Activated naive CD4-positive, alpha-beta T cell treated with anti-CD3 and anti-CD28 coated beads, Interleukin-2, amount 50 U/mL, for 16 hours (primary cell): ENCODE results near the gene SELENOO.

Source experiments
- DNase-seq: peaks from one replicate; pipeline ENCODE4 v3.0.0-alpha.2; 2020

Gene SELENOO

DNA sequence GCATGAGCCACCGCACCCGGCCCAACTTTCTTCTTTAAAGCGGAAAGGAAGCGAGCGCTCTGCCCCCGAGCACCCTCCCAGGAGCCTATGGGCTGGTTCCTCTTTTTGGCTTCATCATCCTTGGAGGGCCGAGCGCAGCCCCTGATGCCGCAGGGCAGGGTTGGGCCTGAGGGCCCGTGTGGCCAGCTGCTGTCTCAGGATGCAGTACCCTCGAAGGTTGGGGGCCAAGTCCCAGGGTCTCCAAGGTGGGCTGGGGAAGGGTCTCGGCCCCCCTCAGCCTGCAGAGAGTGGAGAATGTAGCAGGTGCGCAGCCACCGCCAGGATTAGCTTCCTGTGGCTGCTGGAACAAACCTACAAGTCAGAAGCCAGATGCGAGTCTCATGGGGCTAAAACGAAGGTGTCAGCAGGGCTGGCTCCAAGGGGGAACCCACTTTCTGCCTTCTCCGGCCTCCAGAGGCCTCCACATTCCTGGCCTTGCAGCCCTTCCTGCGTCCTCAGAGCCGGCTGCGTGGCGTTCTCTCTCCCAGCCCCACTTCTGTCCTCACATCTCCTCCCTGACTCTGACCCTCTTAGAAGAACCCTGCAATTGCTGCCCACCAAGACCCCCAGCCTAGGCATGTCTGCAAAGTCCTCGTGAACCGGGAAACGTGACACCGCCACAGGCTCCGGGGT is 27.4 kb upstream of the SELENOO start:
- DNase-seq = no peak

DNA sequence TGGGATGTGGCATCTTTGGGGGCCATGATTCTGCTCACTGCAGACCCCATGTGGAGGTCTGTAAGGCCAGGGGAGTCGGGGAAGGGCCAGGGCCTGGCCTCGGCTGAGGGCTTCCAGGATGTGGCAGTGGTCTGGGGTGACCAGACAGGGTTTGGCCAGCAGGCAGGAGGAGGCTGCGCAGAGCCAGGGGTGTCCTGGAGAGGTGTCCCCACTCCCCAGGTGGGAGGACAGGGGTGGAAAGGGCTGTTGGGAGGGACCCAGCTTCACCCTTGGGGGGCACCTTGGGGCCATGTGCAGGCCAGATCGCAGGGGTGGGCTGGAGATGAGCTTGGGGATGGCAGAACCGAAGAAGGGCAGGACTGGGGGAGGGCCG is 26.8 kb upstream of the SELENOO start:
- no peak for DNase-seq

- no peak for DNase-seq
Observed at GRCh38 chr22:50174382-50175190, 26.2 kb upstream of the SELENOO start.

- no peak for DNase-seq
Observed at GRCh38 chr22:50175191-50175461, 25.7 kb upstream of the SELENOO start.

DNA sequence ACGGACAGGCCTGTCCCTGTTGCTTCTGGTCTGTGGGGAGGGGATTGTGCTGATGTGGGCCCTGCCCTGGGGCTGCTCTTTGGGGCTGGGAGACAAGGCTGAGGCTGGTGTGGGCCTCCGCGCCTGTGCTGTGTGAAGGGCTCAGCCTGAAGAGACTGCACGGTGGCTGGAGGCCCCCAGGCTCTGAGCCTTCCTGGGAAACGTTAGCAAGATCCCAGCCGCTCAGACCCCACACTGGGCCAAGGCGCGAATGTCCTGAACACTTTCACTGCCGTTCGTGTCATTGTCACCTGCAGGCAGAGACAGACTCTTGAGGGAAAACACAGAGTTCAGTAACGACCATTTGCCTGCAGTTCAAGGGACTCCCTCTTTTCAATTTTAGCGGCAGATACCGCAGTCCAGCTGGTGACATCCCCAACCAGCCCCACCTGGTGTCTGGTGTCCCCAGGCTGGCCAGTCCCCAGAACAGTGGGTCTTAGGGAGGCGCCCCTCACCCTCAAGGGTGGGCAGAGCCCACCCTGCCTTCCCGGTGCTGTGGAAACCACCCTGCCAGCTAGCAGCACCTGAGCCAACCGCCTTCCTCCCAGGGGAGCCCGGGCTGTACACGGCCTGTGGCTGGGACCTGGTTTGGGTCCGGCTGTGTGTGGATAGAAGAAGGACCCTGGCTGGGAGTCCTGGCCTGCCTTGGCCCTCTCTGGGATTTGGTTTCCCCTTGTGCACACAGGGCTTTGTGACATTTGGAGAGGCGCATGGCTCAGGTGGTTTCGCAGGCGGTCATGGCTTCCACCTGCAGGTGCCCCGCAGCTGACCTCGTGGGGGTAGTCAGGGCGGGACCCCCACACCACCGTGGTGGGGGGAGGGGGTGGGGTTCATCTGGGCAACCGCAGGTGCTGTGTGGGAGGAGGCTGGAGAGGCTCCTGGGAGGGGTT is 24.6 kb upstream of the SELENOO start:
- DNase-seq = no peak

DNA sequence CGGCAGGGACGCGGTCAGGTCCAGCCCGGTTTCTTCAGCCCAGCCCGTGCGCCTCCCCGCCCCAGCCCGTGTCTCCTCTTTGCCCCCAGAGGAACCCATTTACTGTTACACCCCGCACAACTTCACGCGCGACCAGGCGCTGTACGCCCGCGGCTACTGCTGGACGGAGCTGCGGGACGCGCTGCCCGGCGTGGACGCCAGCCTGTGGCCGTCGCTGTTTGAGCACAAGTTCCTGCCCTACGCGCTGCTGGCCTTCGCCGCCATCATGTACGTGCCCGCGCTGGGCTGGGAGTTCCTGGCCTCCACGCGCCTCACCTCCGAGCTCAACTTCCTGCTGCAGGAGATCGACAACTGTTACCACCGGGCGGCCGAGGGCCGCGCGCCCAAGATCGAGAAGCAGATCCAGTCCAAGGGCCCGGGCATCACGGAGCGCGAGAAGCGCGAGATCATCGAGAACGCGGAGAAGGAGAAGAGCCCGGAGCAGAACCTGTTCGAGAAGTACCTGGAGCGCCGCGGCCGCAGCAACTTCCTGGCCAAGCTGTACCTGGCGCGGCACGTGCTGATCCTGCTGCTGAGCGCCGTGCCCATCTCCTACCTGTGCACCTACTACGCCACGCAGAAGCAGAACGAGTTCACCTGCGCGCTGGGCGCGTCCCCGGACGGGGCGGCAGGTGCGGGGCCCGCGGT is 23.8 kb upstream of the SELENOO start:
- no peak for DNase-seq

DNA sequence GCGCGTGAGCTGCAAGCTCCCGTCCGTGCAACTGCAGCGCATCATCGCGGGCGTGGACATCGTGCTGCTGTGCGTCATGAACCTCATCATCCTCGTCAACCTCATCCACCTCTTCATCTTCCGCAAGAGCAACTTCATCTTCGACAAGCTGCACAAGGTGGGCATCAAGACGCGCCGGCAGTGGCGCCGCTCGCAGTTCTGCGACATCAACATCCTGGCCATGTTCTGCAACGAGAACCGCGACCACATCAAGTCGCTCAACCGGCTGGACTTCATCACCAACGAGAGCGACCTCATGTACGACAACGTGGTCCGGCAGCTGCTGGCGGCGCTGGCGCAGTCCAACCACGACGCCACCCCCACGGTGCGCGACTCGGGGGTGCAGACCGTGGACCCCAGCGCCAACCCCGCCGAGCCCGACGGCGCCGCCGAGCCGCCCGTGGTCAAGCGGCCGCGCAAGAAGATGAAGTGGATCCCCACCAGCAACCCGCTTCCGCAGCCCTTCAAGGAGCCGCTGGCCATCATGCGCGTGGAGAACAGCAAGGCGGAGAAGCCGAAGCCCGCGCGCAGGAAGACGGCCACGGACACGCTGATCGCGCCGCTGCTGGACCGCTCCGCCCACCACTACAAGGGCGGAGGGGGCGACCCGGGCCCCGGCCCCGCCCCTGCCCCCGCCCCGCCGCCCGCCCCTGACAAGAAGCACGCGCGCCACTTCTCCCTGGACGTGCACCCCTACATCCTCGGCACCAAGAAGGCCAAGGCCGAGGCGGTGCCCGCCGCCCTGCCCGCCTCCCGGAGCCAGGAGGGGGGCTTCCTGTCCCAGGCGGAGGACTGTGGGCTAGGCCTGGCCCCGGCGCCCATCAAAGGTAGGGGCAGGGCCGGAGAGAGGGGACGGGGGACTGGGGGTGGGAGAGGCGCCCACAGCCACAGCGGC is 23.0 kb upstream of the SELENOO start:
- DNase-seq = no peak

- no peak for DNase-seq
Observed at GRCh38 chr22:50178471-50178864, 22.3 kb upstream of the SELENOO start.

- no peak for DNase-seq
Observed at GRCh38 chr22:50178871-50179869, 21.6 kb upstream of the SELENOO start.

- DNase-seq = no peak
Observed at GRCh38 chr22:50179937-50180726, 20.7 kb upstream of the SELENOO start.

DNA sequence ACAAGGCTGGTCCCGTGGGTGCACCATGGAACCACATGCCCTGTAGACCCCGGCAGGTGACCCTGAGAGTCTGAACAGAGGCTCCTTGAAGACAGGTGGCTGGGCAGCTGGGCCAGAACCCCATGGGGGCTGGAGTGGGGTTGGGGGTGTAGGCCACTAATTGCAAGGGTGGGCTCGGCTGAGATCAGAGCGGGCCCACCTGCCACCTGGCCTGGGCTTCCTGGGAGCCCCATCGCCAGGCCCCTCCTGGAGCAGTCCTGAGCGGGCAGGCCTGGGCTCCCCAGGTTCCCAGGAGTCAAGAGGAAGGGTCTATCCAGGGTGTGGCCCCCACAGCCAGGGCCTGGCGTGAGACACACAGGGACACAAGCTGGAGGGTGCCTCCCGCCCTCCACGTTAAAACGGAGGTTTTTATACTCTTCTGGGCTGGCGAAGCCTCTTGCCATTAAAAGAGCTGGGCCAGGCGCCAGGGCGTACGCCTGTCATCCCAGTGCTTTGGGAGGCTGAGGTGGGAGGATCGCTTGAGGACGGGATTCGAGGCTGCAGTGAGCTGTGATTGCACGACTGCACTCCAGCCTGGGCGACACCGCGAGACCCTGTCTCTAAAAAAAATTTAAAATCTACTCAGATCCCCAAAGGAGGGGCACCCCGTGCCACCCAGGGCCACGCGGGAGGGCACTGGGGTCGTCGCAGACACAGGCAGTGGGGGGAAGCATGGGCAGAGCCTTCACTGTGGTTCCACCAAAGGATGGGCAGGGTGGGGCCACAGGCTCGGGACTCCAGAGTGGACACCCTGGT is 19.9 kb upstream of the SELENOO start:
- DNase-seq = no peak

DNA sequence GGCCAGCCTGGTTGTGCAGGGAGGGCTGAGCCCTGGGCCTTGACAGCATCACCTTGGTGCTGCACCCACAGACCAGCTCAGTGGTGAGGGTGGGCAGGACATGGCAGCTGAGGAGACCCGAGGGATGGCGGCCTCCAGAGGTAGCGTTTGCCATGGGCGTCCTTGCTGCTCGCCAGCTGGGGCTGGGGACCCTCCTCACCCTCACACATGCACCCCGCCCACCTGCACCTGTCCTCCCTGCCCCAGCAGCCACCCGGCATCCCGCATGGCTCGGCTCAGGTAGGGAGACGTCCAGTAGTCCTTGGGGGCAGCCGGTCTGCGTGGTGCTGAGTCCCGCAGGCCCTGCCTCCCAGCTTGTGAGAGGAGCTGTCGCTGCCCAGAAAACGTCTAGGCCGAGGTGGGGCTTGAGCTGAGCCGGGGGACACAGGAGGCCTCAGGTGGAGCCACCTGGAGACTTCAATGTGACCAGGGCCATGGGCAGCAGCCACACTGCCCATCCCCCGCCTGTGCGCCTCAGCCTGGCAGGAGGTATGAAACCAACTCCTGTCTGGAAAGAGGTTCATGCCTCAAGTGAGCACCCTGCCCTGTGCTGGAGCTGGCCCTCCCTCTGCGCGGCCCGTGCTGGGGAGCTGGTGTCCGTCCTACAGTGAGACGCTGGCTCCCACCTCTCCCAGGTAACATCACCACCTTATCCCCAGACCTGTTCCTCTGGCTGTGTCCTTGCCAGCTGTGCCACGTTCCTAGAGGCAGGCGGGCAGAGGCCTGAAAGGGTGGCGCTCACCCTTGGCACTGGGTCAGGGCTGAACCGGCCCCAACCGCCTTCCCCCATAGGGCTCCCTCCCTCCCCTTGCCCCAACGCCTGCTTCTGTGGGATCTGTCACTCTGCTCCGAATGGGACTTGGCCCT is 18.4 kb upstream of the SELENOO start:
- no peak for DNase-seq

DNA sequence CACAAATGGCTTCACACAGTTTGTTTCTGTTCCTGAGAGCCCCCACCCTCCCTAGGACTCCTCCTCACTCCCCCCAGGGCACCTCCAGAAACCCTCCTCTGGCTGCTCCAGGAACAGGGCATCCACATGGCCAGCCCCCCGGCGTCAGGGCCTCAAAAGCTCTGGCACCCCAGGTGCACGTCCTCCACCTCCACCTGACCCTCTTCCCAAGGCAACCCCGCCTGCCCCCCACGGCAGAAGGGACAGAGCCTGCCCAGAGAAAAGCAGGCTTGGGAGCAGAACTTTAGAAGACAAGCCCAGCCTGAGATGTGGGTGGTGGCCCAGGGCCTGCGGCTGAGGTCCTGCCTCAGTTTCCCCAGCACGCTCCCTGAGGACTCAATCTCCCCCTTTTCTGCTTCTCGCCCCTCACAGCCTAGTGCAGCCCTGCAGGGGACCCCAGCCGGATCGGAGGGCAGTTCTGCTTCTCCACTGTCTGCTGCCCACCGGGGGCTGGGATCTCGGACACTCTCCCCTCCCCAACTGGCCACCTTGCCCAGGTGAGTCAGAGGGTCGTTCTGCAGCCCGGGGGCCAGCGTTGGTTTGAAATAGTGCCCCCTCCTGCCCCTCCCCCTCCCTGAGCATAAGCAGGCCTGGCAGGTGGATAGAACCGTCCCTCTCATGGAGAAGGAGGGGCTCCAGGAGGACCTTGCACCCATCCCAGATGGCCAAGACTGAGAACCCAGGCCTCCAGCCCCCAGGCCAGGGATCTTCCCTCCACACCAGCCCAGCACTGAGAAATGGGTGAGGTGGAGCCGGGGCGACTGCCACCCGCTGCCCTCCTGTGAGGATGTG is 17.5 kb upstream of the SELENOO start:
- DNase-seq = no peak

- no peak for DNase-seq
Observed at GRCh38 chr22:50184004-50184901, 16.6 kb upstream of the SELENOO start.

GRCh38 chr22:50184902-50185374 is 15.9 kb upstream of the SELENOO start:
- DNase-seq = no peak
